SK-N-SH treated with all-trans-retinoic acid at 6 μM for 48 hours (cell line): ENCODE measurements around the gene PPBP.

Experiments
- CREB5 ChIP-seq: fragments of 250-450 bp; sonication (Bioruptor Pico); IDR thresholded peaks from 2 replicates; pipeline ENCODE4 v1.5.1; 2020; ENCODE audit warnings: low read depth, mild to moderate bottlenecking, moderate library complexity
- GLIS3 ChIP-seq: fragments of 250-450 bp; sonication (Bioruptor Pico); IDR thresholded peaks from 2 replicates; pipeline ENCODE4 v1.5.0; 2020; ENCODE audit warnings: mild to moderate bottlenecking, moderate library complexity
- RARB ChIP-seq: fragments of 250-450 bp; sonication (Bioruptor Pico); IDR thresholded peaks from 2 replicates; pipeline ENCODE4 v1.8.0; 2021; ENCODE audit warnings: mild to moderate bottlenecking, moderate library complexity
- SNAI2 ChIP-seq: fragments of 250-450 bp; sonication (Bioruptor Pico); IDR thresholded peaks from 2 replicates; pipeline ENCODE4 v1.5.0; 2020; ENCODE audit warnings: mild to moderate bottlenecking, moderate library complexity
- ZFP3 ChIP-seq: fragments of 250-450 bp; sonication (Bioruptor Pico); IDR thresholded peaks from 2 replicates; pipeline ENCODE4 v1.5.0; 2020; ENCODE audit warnings: mild to moderate bottlenecking, moderate library complexity
- ZFP30 ChIP-seq: fragments of 450-650 bp; formaldehyde crosslinking; IDR thresholded peaks from 2 replicates; pipeline ENCODE4 v1.5.0; 2022; ENCODE audit warnings: mild to moderate bottlenecking, moderate library complexity
- ZNF565 ChIP-seq: fragments of 450-650 bp; formaldehyde crosslinking; conservative IDR thresholded peaks from 2 replicates; pipeline ENCODE4 v1.5.0; 2020; ENCODE audit warnings: low read depth, mild to moderate bottlenecking, moderate library complexity
- TF ChIP-seq, protein P1 (sequence below): fragments of 250-450 bp; sonication (Bioruptor Pico); IDR thresholded peaks from 2 replicates; pipeline ENCODE4 v1.8.0; 2020; ENCODE audit warnings: mild to moderate bottlenecking, moderate library complexity, borderline replicate concordance

DNA sequence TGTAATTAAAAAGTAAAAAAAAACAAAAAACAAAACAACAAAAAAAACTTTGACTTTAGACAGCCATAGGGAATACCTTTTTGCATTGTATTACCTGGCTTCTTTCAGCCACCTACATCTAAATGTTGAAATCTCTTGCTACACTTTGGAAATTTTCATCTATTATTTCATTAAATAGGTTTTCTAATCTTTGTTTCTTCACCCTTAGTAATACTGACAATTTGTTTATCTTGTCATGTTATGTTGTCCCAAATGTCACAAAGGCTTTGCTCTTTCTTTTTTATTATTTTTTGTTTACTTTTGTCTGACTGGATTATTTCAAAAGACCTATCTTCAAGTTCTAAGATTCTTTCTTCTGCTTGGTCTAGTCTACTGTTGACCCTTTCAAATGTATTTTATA, 13.6 kb downstream of the PPBP start:
- TF ChIP-seq GLIS3 (CRISPR knock-in tag): no peak
- no peak for TF ChIP-seq ZFP30
- no peak for TF ChIP-seq RARB
- no peak for TF ChIP-seq ZFP3
- no peak for TF ChIP-seq CREB5 (CRISPR knock-in tag)
- TF ChIP-seq, protein P1, sequence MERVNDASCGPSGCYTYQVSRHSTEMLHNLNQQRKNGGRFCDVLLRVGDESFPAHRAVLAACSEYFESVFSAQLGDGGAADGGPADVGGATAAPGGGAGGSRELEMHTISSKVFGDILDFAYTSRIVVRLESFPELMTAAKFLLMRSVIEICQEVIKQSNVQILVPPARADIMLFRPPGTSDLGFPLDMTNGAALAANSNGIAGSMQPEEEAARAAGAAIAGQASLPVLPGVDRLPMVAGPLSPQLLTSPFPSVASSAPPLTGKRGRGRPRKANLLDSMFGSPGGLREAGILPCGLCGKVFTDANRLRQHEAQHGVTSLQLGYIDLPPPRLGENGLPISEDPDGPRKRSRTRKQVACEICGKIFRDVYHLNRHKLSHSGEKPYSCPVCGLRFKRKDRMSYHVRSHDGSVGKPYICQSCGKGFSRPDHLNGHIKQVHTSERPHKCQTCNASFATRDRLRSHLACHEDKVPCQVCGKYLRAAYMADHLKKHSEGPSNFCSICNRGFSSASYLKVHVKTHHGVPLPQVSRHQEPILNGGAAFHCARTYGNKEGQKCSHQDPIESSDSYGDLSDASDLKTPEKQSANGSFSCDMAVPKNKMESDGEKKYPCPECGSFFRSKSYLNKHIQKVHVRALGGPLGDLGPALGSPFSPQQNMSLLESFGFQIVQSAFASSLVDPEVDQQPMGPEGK: no peak
- TF ChIP-seq ZNF565 (CRISPR knock-in tag): no peak
- no peak for TF ChIP-seq SNAI2 (CRISPR knock-in tag)
